ENCODE results near the gene MANSC1.

MANSC1 gene

DNA sequence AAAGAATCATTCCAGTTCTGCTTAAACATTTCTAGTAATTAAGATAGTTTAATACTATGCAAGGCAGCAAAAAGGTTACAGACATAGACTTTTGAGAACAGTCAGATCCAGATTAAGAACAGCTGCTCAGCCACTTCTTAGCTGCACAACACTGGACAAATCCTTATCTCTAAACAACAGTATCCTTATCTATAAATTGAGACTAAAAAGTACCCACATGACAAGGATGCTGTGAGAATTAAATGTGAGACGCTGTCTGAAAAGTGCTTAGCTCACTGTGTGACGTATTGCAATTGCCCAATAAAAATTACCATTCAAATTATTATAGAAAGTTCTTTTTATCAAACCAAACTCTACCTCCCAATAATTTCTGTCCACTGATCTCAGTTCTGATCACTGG lies 42.4 kb upstream of the MANSC1 start:
- TF ChIP-seq, protein P1, sequence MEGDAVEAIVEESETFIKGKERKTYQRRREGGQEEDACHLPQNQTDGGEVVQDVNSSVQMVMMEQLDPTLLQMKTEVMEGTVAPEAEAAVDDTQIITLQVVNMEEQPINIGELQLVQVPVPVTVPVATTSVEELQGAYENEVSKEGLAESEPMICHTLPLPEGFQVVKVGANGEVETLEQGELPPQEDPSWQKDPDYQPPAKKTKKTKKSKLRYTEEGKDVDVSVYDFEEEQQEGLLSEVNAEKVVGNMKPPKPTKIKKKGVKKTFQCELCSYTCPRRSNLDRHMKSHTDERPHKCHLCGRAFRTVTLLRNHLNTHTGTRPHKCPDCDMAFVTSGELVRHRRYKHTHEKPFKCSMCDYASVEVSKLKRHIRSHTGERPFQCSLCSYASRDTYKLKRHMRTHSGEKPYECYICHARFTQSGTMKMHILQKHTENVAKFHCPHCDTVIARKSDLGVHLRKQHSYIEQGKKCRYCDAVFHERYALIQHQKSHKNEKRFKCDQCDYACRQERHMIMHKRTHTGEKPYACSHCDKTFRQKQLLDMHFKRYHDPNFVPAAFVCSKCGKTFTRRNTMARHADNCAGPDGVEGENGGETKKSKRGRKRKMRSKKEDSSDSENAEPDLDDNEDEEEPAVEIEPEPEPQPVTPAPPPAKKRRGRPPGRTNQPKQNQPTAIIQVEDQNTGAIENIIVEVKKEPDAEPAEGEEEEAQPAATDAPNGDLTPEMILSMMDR (conservative IDR thresholded peaks at IDR 0.05; ENCODE audit: low read depth, low read length) = no peak
- no peak overlapping the region for H3K4me3 ChIP-seq (ENCODE audit: low read depth, low read length)
- DNase-seq (ENCODE audit: low read depth) = peak; percentile 41

DNA sequence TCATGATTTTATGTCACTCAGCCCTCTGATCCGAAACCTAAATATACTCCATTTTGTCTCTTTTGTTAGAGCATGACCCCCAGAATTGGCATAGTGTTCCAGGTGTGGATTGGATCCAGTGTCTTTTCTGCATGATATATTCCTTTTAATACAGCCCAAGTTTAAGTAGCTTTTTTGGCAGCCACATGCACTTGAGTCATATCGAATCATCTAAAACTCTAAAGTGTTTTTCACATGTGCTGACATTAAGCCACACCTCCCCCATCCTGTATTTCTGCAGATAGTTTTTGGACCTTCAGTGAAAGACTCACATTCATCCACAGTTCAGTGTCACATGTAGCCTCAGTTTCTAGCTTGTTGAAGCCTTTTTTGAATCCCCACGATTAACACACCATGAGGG lies 37.5 kb upstream of the MANSC1 start:
- H3K4me3 ChIP-seq (ENCODE audit: low read depth, low read length) = no peak overlapping the region
- peak; percentile 65 for DNase-seq (ENCODE audit: low read depth)

DNA sequence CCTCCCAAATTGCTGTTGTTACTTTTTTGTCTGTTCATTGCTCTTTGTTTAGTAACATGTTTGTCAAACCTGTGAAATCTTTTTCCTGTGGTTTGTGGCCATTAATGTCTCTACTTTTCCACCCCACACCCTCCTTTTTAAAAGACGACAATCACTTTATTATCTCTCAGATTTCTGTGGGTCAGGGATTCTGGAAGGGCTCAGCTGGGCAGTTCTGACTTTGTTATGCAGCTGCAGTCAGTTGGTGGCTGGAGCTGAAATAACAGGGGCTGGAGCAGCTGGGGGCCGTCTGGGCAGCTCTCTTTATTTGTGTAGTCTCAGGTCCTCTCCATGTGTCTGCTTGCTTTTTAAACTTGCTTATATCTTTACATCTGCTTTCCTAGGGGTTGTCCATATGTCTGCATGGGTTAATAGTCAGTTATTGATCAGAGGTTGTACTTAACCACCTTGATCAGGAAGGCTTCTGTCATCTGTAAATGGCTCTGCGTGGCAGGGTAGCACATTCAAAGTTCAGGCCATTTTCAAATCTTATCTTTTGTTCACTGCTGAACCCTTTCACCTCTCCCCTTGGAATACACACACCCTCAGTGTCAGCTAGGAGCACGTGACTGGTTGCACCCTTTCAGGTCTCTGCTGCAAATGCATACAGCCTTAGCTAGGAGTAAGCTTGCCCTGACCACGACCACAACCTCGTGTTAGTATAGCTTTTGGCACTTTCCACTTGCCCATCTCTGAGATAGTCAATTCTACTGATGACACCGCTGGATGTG lies 34.7 kb upstream of the MANSC1 start:
- H3K4me3 ChIP-seq (ENCODE audit: low read depth, low read length) = no peak overlapping the region
- TF ChIP-seq, protein P1 (conservative IDR thresholded peaks at IDR 0.05; ENCODE audit: low read depth, low read length) = no peak
- DNase-seq (ENCODE audit: low read depth) = peak; percentile 47

More for the DNA sequence above, 37.5 kb upstream of the MANSC1 start:
- TF ChIP-seq, protein P1 (conservative IDR thresholded peaks at IDR 0.05; ENCODE audit: low read depth, low read length) = no peak

DNA sequence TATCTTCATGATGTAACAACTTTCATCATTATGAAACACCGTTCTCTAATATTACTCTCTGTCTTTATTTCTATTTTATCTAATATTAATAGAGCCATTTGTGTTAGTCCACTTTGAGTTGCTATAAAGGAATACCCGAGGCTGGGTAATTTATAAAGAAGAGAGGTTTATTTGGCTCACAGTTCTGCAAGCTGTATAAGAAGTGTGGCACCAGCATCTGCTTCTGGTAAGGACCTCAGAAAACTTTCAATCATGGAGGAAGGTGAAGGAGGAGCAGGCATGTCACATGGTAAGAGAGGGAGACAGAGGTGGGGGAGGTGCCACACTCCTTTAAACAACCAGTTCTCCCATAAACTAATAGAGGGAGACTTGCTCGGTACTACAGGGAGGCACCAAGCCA lies 31.9 kb upstream of the MANSC1 start:
- DNase-seq (ENCODE audit: low read depth) = no peak
- H3K4me3 ChIP-seq (ENCODE audit: low read depth, low read length) = no peak overlapping the region
- TF ChIP-seq, protein P1 (conservative IDR thresholded peaks at IDR 0.05; ENCODE audit: low read depth, low read length) = no peak

DNA sequence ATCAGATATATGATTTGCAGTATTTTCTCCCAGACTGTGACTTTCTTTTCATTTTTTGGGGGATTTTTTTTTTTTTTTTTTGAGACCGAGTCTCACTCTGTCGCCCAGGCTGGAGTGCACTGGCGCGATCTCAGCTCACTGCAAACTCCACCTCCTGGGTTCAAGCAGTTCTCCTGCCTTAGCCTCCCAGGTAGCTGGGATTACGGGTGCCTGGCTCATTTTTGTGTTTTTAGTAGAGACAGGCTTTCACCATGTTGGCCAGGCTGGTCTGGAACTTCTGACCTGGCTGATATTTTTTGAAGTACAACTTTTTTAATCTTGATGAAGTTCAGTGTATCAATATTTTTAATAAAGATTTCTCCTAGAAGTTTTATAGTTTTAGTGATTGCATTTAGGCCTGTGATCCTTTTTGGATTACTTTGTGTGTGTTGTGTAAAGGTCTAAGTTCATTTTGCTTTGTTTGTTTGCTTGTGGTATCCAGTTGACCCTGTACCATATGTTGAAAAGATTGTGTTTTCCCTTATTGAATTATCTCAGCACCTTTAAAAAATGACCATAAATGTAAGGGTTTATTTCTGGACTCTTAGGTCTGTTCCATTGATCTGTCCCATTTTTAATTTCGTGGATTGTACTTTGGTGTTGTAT lies 31.0 kb upstream of the MANSC1 start:
- no peak overlapping the region for H3K4me3 ChIP-seq (ENCODE audit: low read depth, low read length)
- TF ChIP-seq, protein P1 (conservative IDR thresholded peaks at IDR 0.05; ENCODE audit: low read depth, low read length) = no peak
- no peak for DNase-seq (ENCODE audit: low read depth)

DNA sequence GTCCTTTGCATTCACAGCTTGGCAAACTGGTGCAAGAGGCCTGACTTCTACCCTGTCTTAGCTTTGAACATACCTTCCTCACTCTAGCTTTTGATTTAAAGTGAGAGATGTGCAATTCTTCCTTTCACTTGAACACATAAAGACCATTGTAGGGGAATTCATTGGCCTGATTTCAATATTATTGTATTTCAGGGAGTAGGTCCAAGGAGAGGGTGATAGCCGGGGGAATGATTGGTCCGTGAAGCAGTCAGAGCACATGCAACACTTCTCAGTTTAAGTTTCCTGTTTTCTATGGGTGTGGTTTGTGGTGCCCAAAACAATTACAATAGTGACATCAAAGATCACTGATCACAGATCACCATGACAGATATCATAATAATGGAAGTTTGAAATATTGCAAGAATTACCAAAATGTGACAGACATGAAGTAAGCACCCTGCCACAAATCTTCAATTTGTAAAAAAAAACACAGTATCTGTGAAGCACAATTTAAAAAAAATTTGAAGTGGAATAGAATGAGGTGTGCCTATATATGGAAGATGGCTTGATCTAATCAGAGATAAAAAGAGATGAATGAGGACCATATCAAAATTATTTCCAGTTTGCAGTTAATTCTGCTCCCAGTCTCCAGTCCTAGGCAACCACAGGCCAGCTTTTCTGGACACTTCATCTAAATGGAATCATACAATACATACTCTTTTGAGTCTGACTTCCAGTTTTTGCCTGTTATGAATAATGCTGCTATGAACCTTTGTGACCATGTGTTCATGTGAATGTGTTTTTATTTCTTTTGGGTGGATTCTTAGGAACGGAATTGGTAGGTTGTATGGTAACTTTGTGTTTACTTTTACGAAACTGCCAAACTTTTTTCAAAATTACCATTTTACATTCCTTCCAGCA lies 30.0 kb upstream of the MANSC1 start:
- H3K4me3 ChIP-seq (ENCODE audit: low read depth, low read length) = no peak overlapping the region
- TF ChIP-seq, protein P1 (conservative IDR thresholded peaks at IDR 0.05; ENCODE audit: low read depth, low read length) = no peak
- DNase-seq (ENCODE audit: low read depth) = no peak

All from choroid plexus epithelial cell (primary cell).